Osteoblast (primary cell): Measurements from ENCODE around the gene BAIAP2. TPM values are rescaled to one million over a fixed set of nuclear protein-coding genes. Genes with fewer than 3 reads are reported as not detected.

Experiments used
- DNase-seq: peaks from one replicate; pipeline ENCODE4 v3.0.0; 2011; ENCODE audit warnings: low spot score, mixed read lengths; ENCODE audit not compliant: insufficient read length; ENCODE audit errors: missing footprints
- H2AFZ ChIP-seq: 2 replicates; pipeline ENCODE4 v1.6.0; 2011; ENCODE audit warnings: mild to moderate bottlenecking, low read length
- H3K27ac ChIP-seq: 2 replicates; pipeline ENCODE4 v1.5.1; 2011; ENCODE audit warnings: mild to moderate bottlenecking, low read depth, low read length, moderate library complexity
- H3K27me3 ChIP-seq: 2 replicates; pipeline ENCODE4 v1.6.0; 2012; ENCODE audit warnings: mild to moderate bottlenecking, control low read depth, inconsistent platforms, low read length, moderate library complexity; ENCODE audit not compliant: insufficient read depth
- H3K36me3 ChIP-seq: 2 replicates; pipeline ENCODE4 v1.5.1; 2011; ENCODE audit warnings: mild to moderate bottlenecking, low read length, control low read depth, moderate library complexity; ENCODE audit not compliant: insufficient read depth
- H3K4me1 ChIP-seq: 2 replicates; pipeline ENCODE4 v1.5.1; 2011; ENCODE audit warnings: mild to moderate bottlenecking, low read length, control low read depth, moderate library complexity; ENCODE audit not compliant: insufficient read depth
- H3K4me2 ChIP-seq: 2 replicates; pipeline ENCODE4 v1.6.0; 2011; ENCODE audit warnings: mild to moderate bottlenecking, low read length; ENCODE audit not compliant: insufficient read depth
- H3K4me3 ChIP-seq: fragments of 200-600 bp; sonication (generic); 3 replicates; pipeline ENCODE4 v1.5.1; 2012; ENCODE audit warnings: mild to moderate bottlenecking, low read length, inconsistent platforms; ENCODE audit not compliant: insufficient read depth
- H3K79me2 ChIP-seq: 2 replicates; pipeline ENCODE4 v1.6.0; 2012; ENCODE audit warnings: mild to moderate bottlenecking, low read length, control low read depth, inconsistent platforms; ENCODE audit not compliant: insufficient read depth
- H3K9me3 ChIP-seq: 2 replicates; pipeline ENCODE4 v1.5.1; 2011; ENCODE audit warnings: low read depth, low read length, control low read depth
- H4K20me1 ChIP-seq: 2 replicates; pipeline ENCODE4 v1.6.0; 2012; ENCODE audit warnings: mild to moderate bottlenecking, low read length, control low read depth; ENCODE audit not compliant: insufficient read depth
- CTCF ChIP-seq: IDR thresholded peaks from 2 replicates; pipeline ENCODE4 v1.5.1; 2011; ENCODE audit warnings: mild to moderate bottlenecking, low read depth, low read length, moderate library complexity; ENCODE audit errors: extremely low read depth
- total RNA-seq: library from RNA; depleted of rRNA; stranded (reverse); fragments of >200 nt; gene quantifications from 2 replicates; pipeline ENCODE4 v1.2.3, GENCODE V29; 2012

The BAIAP2 gene
- total RNA-seq, 1 donor = 15.6 TPM

- H3K4me2 ChIP-seq = no peak overlapping the region
- H3K27me3 ChIP-seq = no peaks in the 10 kb centered on the region
- no peaks in the 10 kb centered on the region for H3K4me1 ChIP-seq
- H3K36me3 ChIP-seq = no peaks in the 10 kb centered on the region
- no peak for TF ChIP-seq CTCF
- no peak overlapping the region for H3K27ac ChIP-seq
- H3K4me3 ChIP-seq = no peak overlapping the region
- no peaks in the 10 kb centered on the region for H3K9me3 ChIP-seq
- DNase-seq = no peak
- no peaks in the 10 kb centered on the region for H4K20me1 ChIP-seq
- no peak overlapping the region for H2AFZ ChIP-seq
- no peaks in the 10 kb centered on the region for H3K79me2 ChIP-seq
These were observed 97.2 kb downstream of the BAIAP2 start for GRCh38 chr17:81132197-81132540.

- Histone ChIP-seq H3K4me3 (no peak overlapping the region), H2AFZ (no peak overlapping the region), H3K27me3 (no peaks in the 10 kb centered on the region), H3K4me1 (no peaks in the 10 kb centered on the region), H3K9me3 (no peaks in the 10 kb centered on the region), H3K27ac (no peak overlapping the region), H4K20me1 (no peaks in the 10 kb centered on the region), H3K79me2 (no peaks in the 10 kb centered on the region), H3K4me2 (no peak overlapping the region), H3K36me3 (no peaks in the 10 kb centered on the region)
- TF ChIP-seq CTCF = no peak
- DNase-seq = no peak
These were observed 98.1 kb downstream of the BAIAP2 start for GRCh38 chr17:81132770-81133723.

- Histone ChIP-seq H3K36me3 (no peaks in the 10 kb centered on the region), H4K20me1 (no peaks in the 10 kb centered on the region), H3K4me1 (no peaks in the 10 kb centered on the region), H3K27ac (no peak overlapping the region), H2AFZ (no peak overlapping the region), H3K27me3 (no peaks in the 10 kb centered on the region), H3K79me2 (no peaks in the 10 kb centered on the region), H3K9me3 (no peaks in the 10 kb centered on the region), H3K4me3 (no peak overlapping the region), H3K4me2 (no peak overlapping the region)
- no peak for DNase-seq
- no peak for TF ChIP-seq CTCF
These were observed 99.3 kb downstream of the BAIAP2 start for GRCh38 chr17:81134064-81134781.
